ENCODE measurements around the gene SHOC2.

Gene SHOC2

GRCh38 chr10:110918643-110919348 is 608 bp upstream of the SHOC2 start, which contains the start of gene BBIP1:
TSS of gene BBIP1 (minus strand) at chr10:110919180. CDS start at chr10:110918157, 1,023 bp downstream.
- Histone ChIP-seq H3K36me3 (ENCODE audit: control insufficient read depth in 1 of 2, insufficient read depth in 2 of 2, low read length in 2 of 2) (no peaks in the 10 kb centered on the region), H3K27me3 (ENCODE audit: control insufficient read depth in 1 of 2, insufficient read depth in 2 of 2, low read length in 2 of 2) (no peaks in the 10 kb centered on the region), H3K9me3 (ENCODE audit: control insufficient read depth in 1 of 2, low read length in 2 of 2) (no peaks in the 10 kb centered on the region), H3K4me1 (ENCODE audit: control insufficient read depth in 1 of 2, insufficient read depth in 2 of 2, low read length in 2 of 2) (peaks cover 13 to 24% of the 10 kb centered on the region in 2 donors), H3K27ac (ENCODE audit: low read depth, low read length) (peak within 1 kb of the TSS; percentile 98), H3K9ac (ENCODE audit: low read depth in 1 of 2, low read length in 2 of 2) (peak within 1 kb of the TSS; percentile 95 to 99), H3K4me3 (ENCODE audit: low read depth in 1 of 2, low read length in 2 of 2) (peak within 1 kb of the TSS; percentile 87 to 97)

GRCh38 chr10:110919971-110920881 is 822 bp downstream of the SHOC2 start:
- Histone ChIP-seq H3K4me1 (ENCODE audit: control insufficient read depth in 1 of 2, insufficient read depth in 2 of 2, low read length in 2 of 2) (peaks cover 17 to 24% of the 10 kb centered on the region in 2 donors), H3K27ac (ENCODE audit: low read depth, low read length) (peak overlapping the region; percentile 91), H3K27me3 (ENCODE audit: control insufficient read depth in 1 of 2, insufficient read depth in 2 of 2, low read length in 2 of 2) (no peaks in the 10 kb centered on the region)

GRCh38 chr10:110923856-110924493 is 4.6 kb downstream of the SHOC2 start:
- Histone ChIP-seq H3K27me3 (ENCODE audit: control insufficient read depth in 1 of 2, insufficient read depth in 2 of 2, low read length in 2 of 2) (no peaks in the 10 kb centered on the region), H3K9me3 (ENCODE audit: control insufficient read depth in 1 of 2, low read length in 2 of 2) (no peaks in the 10 kb centered on the region), H3K4me1 (ENCODE audit: control insufficient read depth in 1 of 2, insufficient read depth in 2 of 2, low read length in 2 of 2) (peaks cover 7 to 8% of the 10 kb centered on the region in 2 donors), H3K9ac (ENCODE audit: low read depth in 1 of 2, low read length in 2 of 2) (no peak overlapping the region), H3K27ac (ENCODE audit: low read depth, low read length) (no peak overlapping the region), H3K4me3 (ENCODE audit: low read depth in 1 of 2, low read length in 2 of 2) (peak overlapping the region in 1 of 2 donors; percentile 35), H3K36me3 (ENCODE audit: control insufficient read depth in 1 of 2, insufficient read depth in 2 of 2, low read length in 2 of 2) (no peaks in the 10 kb centered on the region)

More at GRCh38 chr10:110919971-110920881, 822 bp downstream of the SHOC2 start:
- Histone ChIP-seq H3K36me3 (ENCODE audit: control insufficient read depth in 1 of 2, insufficient read depth in 2 of 2, low read length in 2 of 2) (no peaks in the 10 kb centered on the region), H3K4me3 (ENCODE audit: low read depth in 1 of 2, low read length in 2 of 2) (peak overlapping the region; percentile 87 to 89), H3K9me3 (ENCODE audit: control insufficient read depth in 1 of 2, low read length in 2 of 2) (no peaks in the 10 kb centered on the region), H3K9ac (ENCODE audit: low read depth in 1 of 2, low read length in 2 of 2) (peak overlapping the region; percentile 90 to 95)

GRCh38 chr10:110927461-110927860 is 8.1 kb downstream of the SHOC2 start:
- Histone ChIP-seq H3K27ac (ENCODE audit: low read depth, low read length) (no peak overlapping the region), H3K9me3 (ENCODE audit: control insufficient read depth in 1 of 2, low read length in 2 of 2) (no peaks in the 10 kb centered on the region), H3K4me3 (ENCODE audit: low read depth in 1 of 2, low read length in 2 of 2) (no peak overlapping the region), H3K4me1 (ENCODE audit: control insufficient read depth in 1 of 2, insufficient read depth in 2 of 2, low read length in 2 of 2) (peaks cover 11 to 16% of the 10 kb centered on the region in 2 donors), H3K36me3 (ENCODE audit: control insufficient read depth in 1 of 2, insufficient read depth in 2 of 2, low read length in 2 of 2) (no peaks in the 10 kb centered on the region), H3K27me3 (ENCODE audit: control insufficient read depth in 1 of 2, insufficient read depth in 2 of 2, low read length in 2 of 2) (no peaks in the 10 kb centered on the region), H3K9ac (ENCODE audit: low read depth in 1 of 2, low read length in 2 of 2) (no peak overlapping the region)

- Histone ChIP-seq H3K9ac (ENCODE audit: low read depth in 1 of 2, low read length in 2 of 2) (no peak overlapping the region), H3K27me3 (ENCODE audit: control insufficient read depth in 1 of 2, insufficient read depth in 2 of 2, low read length in 2 of 2) (no peaks in the 10 kb centered on the region), H3K27ac (ENCODE audit: low read depth, low read length) (no peak overlapping the region), H3K4me3 (ENCODE audit: low read depth in 1 of 2, low read length in 2 of 2) (no peak overlapping the region), H3K9me3 (ENCODE audit: control insufficient read depth in 1 of 2, low read length in 2 of 2) (no peaks in the 10 kb centered on the region), H3K4me1 (ENCODE audit: control insufficient read depth in 1 of 2, insufficient read depth in 2 of 2, low read length in 2 of 2) (peaks cover 10% of the 10 kb centered on the region in 2 donors), H3K36me3 (ENCODE audit: control insufficient read depth in 1 of 2, insufficient read depth in 2 of 2, low read length in 2 of 2) (peaks cover 0 to 3% of the 10 kb centered on the region in 2 donors)
These were observed 12.5 kb downstream of the SHOC2 start for GRCh38 chr10:110931769-110932381.

- Histone ChIP-seq H3K27ac (ENCODE audit: low read depth, low read length) (no peak overlapping the region), H3K9ac (ENCODE audit: low read depth in 1 of 2, low read length in 2 of 2) (no peak overlapping the region), H3K27me3 (ENCODE audit: control insufficient read depth in 1 of 2, insufficient read depth in 2 of 2, low read length in 2 of 2) (no peaks in the 10 kb centered on the region), H3K36me3 (ENCODE audit: control insufficient read depth in 1 of 2, insufficient read depth in 2 of 2, low read length in 2 of 2) (peaks cover 0 to 4% of the 10 kb centered on the region in 2 donors), H3K4me3 (ENCODE audit: low read depth in 1 of 2, low read length in 2 of 2) (no peak overlapping the region), H3K9me3 (ENCODE audit: control insufficient read depth in 1 of 2, low read length in 2 of 2) (no peaks in the 10 kb centered on the region), H3K4me1 (ENCODE audit: control insufficient read depth in 1 of 2, insufficient read depth in 2 of 2, low read length in 2 of 2) (peaks cover 10% of the 10 kb centered on the region in 2 donors)
These were observed 13.2 kb downstream of the SHOC2 start for GRCh38 chr10:110932505-110933180.

- no peak overlapping the region for H3K4me3 ChIP-seq (ENCODE audit: low read depth in 1 of 2, low read length in 2 of 2)
- H3K27me3 ChIP-seq (ENCODE audit: control insufficient read depth in 1 of 2, insufficient read depth in 2 of 2, low read length in 2 of 2) = no peaks in the 10 kb centered on the region
- peaks cover 9 to 10% of the 10 kb centered on the region in 2 donors for H3K4me1 ChIP-seq (ENCODE audit: control insufficient read depth in 1 of 2, insufficient read depth in 2 of 2, low read length in 2 of 2)
- no peak overlapping the region for H3K9ac ChIP-seq (ENCODE audit: low read depth in 1 of 2, low read length in 2 of 2)
- H3K36me3 ChIP-seq (ENCODE audit: control insufficient read depth in 1 of 2, insufficient read depth in 2 of 2, low read length in 2 of 2) = peaks cover 0 to 4% of the 10 kb centered on the region in 2 donors
- H3K27ac ChIP-seq (ENCODE audit: low read depth, low read length) = no peak overlapping the region
- no peaks in the 10 kb centered on the region for H3K9me3 ChIP-seq (ENCODE audit: control insufficient read depth in 1 of 2, low read length in 2 of 2)
These were observed 17.4 kb downstream of the SHOC2 start for GRCh38 chr10:110936757-110937156.

- no peak overlapping the region for H3K27ac ChIP-seq (ENCODE audit: low read depth, low read length)
- H3K4me1 ChIP-seq (ENCODE audit: control insufficient read depth in 1 of 2, insufficient read depth in 2 of 2, low read length in 2 of 2) = no peaks in the 10 kb centered on the region
- no peak overlapping the region for H3K4me3 ChIP-seq (ENCODE audit: low read depth in 1 of 2, low read length in 2 of 2)
- H3K27me3 ChIP-seq (ENCODE audit: control insufficient read depth in 1 of 2, insufficient read depth in 2 of 2, low read length in 2 of 2) = no peaks in the 10 kb centered on the region
- H3K9me3 ChIP-seq (ENCODE audit: control insufficient read depth in 1 of 2, low read length in 2 of 2) = no peaks in the 10 kb centered on the region
- no peak overlapping the region for H3K9ac ChIP-seq (ENCODE audit: low read depth in 1 of 2, low read length in 2 of 2)
- H3K36me3 ChIP-seq (ENCODE audit: control insufficient read depth in 1 of 2, insufficient read depth in 2 of 2, low read length in 2 of 2) = peaks cover 0 to 4% of the 10 kb centered on the region in 2 donors
These were observed 20.0 kb downstream of the SHOC2 start for GRCh38 chr10:110939419-110939818.

- Histone ChIP-seq H3K27me3 (ENCODE audit: control insufficient read depth in 1 of 2, insufficient read depth in 2 of 2, low read length in 2 of 2) (no peaks in the 10 kb centered on the region), H3K9ac (ENCODE audit: low read depth in 1 of 2, low read length in 2 of 2) (no peak overlapping the region), H3K27ac (ENCODE audit: low read depth, low read length) (no peak overlapping the region), H3K4me1 (ENCODE audit: control insufficient read depth in 1 of 2, insufficient read depth in 2 of 2, low read length in 2 of 2) (no peaks in the 10 kb centered on the region), H3K36me3 (ENCODE audit: control insufficient read depth in 1 of 2, insufficient read depth in 2 of 2, low read length in 2 of 2) (no peaks in the 10 kb centered on the region), H3K9me3 (ENCODE audit: control insufficient read depth in 1 of 2, low read length in 2 of 2) (no peaks in the 10 kb centered on the region), H3K4me3 (ENCODE audit: low read depth in 1 of 2, low read length in 2 of 2) (no peak overlapping the region)
These were observed 25.5 kb downstream of the SHOC2 start for GRCh38 chr10:110944792-110945396.
